HL-60 (cell line): ENCODE measurements around the gene AOPEP.

Experiments used
- DNase-seq, 2 experiments: peaks; one replicate each; pipeline ENCODE4 v3.0.0-alpha.2; 2010 to 2020; ENCODE audit warnings: low read depth in 1 of 2, low spot score in 1 of 2
- H3K27ac ChIP-seq: fragments of 250-450 bp; sonication (Bioruptor Pico); replicated peaks from 2 replicates; pipeline ENCODE4 v1.5.1; 2020; ENCODE audit warnings: mild to moderate bottlenecking, moderate library complexity
- H3K27me3 ChIP-seq: fragments of 250-450 bp; sonication (Bioruptor Pico); 2 replicates; pipeline ENCODE4 v1.5.1; 2021; ENCODE audit warnings: mild to moderate bottlenecking, moderate library complexity; ENCODE audit not compliant: insufficient read depth, poor library complexity, severe bottlenecking
- H3K4me3 ChIP-seq: replicated peaks from 2 replicates; pipeline ENCODE4 v1.5.1; 2011; ENCODE audit warnings: mild to moderate bottlenecking, control low read depth, low read length; ENCODE audit not compliant: insufficient read depth
- CTCF ChIP-seq: IDR thresholded peaks from one replicate; pipeline ENCODE4 v1.5.1; 2011; ENCODE audit warnings: low read length, control low read depth, inconsistent platforms; ENCODE audit not compliant: insufficient read depth
- GABPA ChIP-seq: IDR thresholded peaks from 2 replicates; pipeline ENCODE4 v1.6.1; 2012; ENCODE audit warnings: low read depth
- POLR2AphosphoS5 ChIP-seq: IDR thresholded peaks from 2 replicates; pipeline ENCODE4 v1.6.1; 2012; ENCODE audit warnings: low read depth
- REST ChIP-seq: IDR thresholded peaks from 2 replicates; pipeline ENCODE4 v1.6.1; 2012; ENCODE audit warnings: low read depth; ENCODE audit not compliant: insufficient replicate concordance
- SPI1 ChIP-seq: IDR thresholded peaks from 2 replicates; pipeline ENCODE4 v1.6.1; 2012; ENCODE audit warnings: low read depth, mild to moderate bottlenecking, borderline replicate concordance

AOPEP gene

GRCh38 chr9:94981723-94982090 lies 255.2 kb downstream of the AOPEP start:
- no peaks in the 10 kb centered on the region for H3K27me3 ChIP-seq
- TF ChIP-seq SPI1: no peak
- no peak for TF ChIP-seq REST
- TF ChIP-seq POLR2AphosphoS5: no peak
- TF ChIP-seq GABPA: no peak
- no peak for TF ChIP-seq CTCF
- no peak overlapping the region for H3K27ac ChIP-seq
- no peak overlapping the region for H3K4me3 ChIP-seq
- DNase-seq: no peak

GRCh38 chr9:94982211-94982610 lies 255.7 kb downstream of the AOPEP start:
- no peak for DNase-seq
- TF ChIP-seq CTCF (no peak), POLR2AphosphoS5 (no peak), SPI1 (no peak), REST (no peak), GABPA (no peak)
- H3K27me3 ChIP-seq: no peaks in the 10 kb centered on the region
- no peak overlapping the region for H3K27ac ChIP-seq
- no peak overlapping the region for H3K4me3 ChIP-seq

- Histone ChIP-seq H3K27ac (no peak overlapping the region), H3K27me3 (no peaks in the 10 kb centered on the region), H3K4me3 (no peak overlapping the region)
- TF ChIP-seq GABPA (no peak), CTCF (no peak)
- no peak for DNase-seq
Measured at GRCh38 chr9:94983552-94983951, 257.1 kb downstream of the AOPEP start.

GRCh38 chr9:94984891-94985476 lies 258.5 kb downstream of the AOPEP start:
- no peaks in the 10 kb centered on the region for H3K27me3 ChIP-seq
- no peak overlapping the region for H3K4me3 ChIP-seq
- DNase-seq: no peak
- H3K27ac ChIP-seq: no peak overlapping the region
- no peak for TF ChIP-seq REST
- TF ChIP-seq POLR2AphosphoS5: no peak
- TF ChIP-seq SPI1: no peak
